Dermis lymphatic vessel endothelial cell (primary cell): ENCODE measurements around the gene HEATR5B. TPM values are rescaled to one million over a fixed set of nuclear protein-coding genes. Genes with fewer than 3 reads are reported as not detected.

ENCODE experiments used
- total RNA-seq: library from RNA; depleted of rRNA; stranded (reverse); fragments of >200 nt; gene quantifications from 2 replicates; pipeline ENCODE4 v1.2.1, GENCODE V29; 2014

Gene HEATR5B
- total RNA-seq: 26.4 and 34.1 TPM in 2 replicates

GRCh38 chr2:37083873-37084794 lies at the start of gene HEATR5B, which contains the start of gene GPATCH11:
Gene HEATR5B, minus strand, starts transcription at chr2:37084372. Its CDS starts 958 bp downstream, at chr2:37083414.
Gene GPATCH11, plus strand, starts transcription at chr2:37084518. Its CDS starts 3,864 bp downstream, at chr2:37088382.

GRCh38 chr2:36966370-36967235 lies 117.6 kb downstream of the HEATR5B start, which contains the start of gene STRN:
Gene STRN, minus strand, starts transcription at chr2:36966536. Its CDS starts 73 bp downstream, at chr2:36966463.

Other genes starting within 250 kb of the HEATR5B start
- gene STRN, start 117.8 kb downstream of the HEATR5B start, total RNA-seq: 22.5 and 27.7 TPM in 2 replicates
- gene GPATCH11, start 146 bp upstream of the HEATR5B start, total RNA-seq: 5.1 and 7.0 TPM in 2 replicates
- 19.3 and 22.8 TPM in 2 replicates for gene EIF2AK2, start 72.6 kb upstream of the HEATR5B start, total RNA-seq
- not detected in 2 replicates for gene SULT6B1, start 104.3 kb upstream of the HEATR5B start, total RNA-seq
- gene CEBPZOS, start 112.1 kb upstream of the HEATR5B start, total RNA-seq: 8.0 and 8.8 TPM in 2 replicates
- gene CEBPZ, start 147.2 kb upstream of the HEATR5B start, total RNA-seq: 31.1 and 52.5 TPM in 2 replicates
- gene NDUFAF7, start 147.3 kb upstream of the HEATR5B start, total RNA-seq: 9.1 and 14.3 TPM in 2 replicates
- 48.2 and 62.8 TPM in 2 replicates for gene PRKD3, start 240.5 kb upstream of the HEATR5B start, total RNA-seq